Astrocyte of the cerebellum (primary cell): ENCODE data around the gene LRRC27.

Experiments
- DNase-seq: peaks from one replicate; pipeline ENCODE4 v3.0.0-alpha.2; 2011; ENCODE audit warnings: low read depth
- H3K4me3 ChIP-seq: 2 replicates; pipeline ENCODE4 v1.5.1; 2011; ENCODE audit warnings: mild to moderate bottlenecking, low read depth, low read length, moderate library complexity
- CTCF ChIP-seq: IDR thresholded peaks from 2 replicates; pipeline ENCODE4 v1.5.1; 2012; ENCODE audit warnings: low read length, low read depth, moderate library complexity, mild to moderate bottlenecking; ENCODE audit errors: missing control alignments
- in situ Hi-C: cut with HindIII; loops from 2 replicates; pipeline ENCODE4 v1.10.0; 2017; ENCODE audit warnings: low sequenced_read_pairs

The LRRC27 gene

GRCh38 chr10:132408367-132408781, 76.4 kb downstream of the LRRC27 start:
- in situ Hi-C loops: no loop called here
- H3K4me3 ChIP-seq: no peak overlapping the region
- TF ChIP-seq CTCF: no peak
- DNase-seq: no peak

GRCh38 chr10:132408823-132409666, 77.1 kb downstream of the LRRC27 start:
- no peak for TF ChIP-seq CTCF
- H3K4me3 ChIP-seq: no peak overlapping the region
- in situ Hi-C loops: no loop called here
- DNase-seq: no peak

- H3K4me3 ChIP-seq: no peak overlapping the region
- in situ Hi-C loops: no loop called here
- no peak for DNase-seq
- TF ChIP-seq CTCF: no peak
Observed at GRCh38 chr10:132409667-132410028, 77.7 kb downstream of the LRRC27 start.

- TF ChIP-seq CTCF: no peak
- H3K4me3 ChIP-seq: no peak overlapping the region
- in situ Hi-C loops: no loop called here
- DNase-seq: no peak
Observed at GRCh38 chr10:132410056-132410778, 78.2 kb downstream of the LRRC27 start.

GRCh38 chr10:132410779-132411532, 79.0 kb downstream of the LRRC27 start:
- DNase-seq: no peak
- TF ChIP-seq CTCF: no peak
- in situ Hi-C loops: no loop called here
- H3K4me3 ChIP-seq: no peak overlapping the region

- no peak for TF ChIP-seq CTCF
- H3K4me3 ChIP-seq: no peak overlapping the region
- DNase-seq: no peak
- in situ Hi-C loops: no loop called here
Observed at GRCh38 chr10:132411561-132412253, 79.7 kb downstream of the LRRC27 start.
